ENCODE results near the gene KIF1B.

The KIF1B gene

GRCh38 chr1:10324627-10325026, 114.3 kb downstream of the KIF1B start:
- Histone ChIP-seq H3K4me1 (ENCODE audit: control insufficient read depth in 2 of 2, insufficient read depth in 1 of 2, low read depth in 1 of 2, low read length in 2 of 2) (peaks cover 2 to 3% of the 10 kb centered on the region in 2 donors), H2BK5ac (ENCODE audit: low read length) (no peak overlapping the region), H4K8ac (ENCODE audit: low read depth, low read length) (no peak overlapping the region), H2BK15ac (ENCODE audit: low read length) (no peak overlapping the region), H2BK12ac (ENCODE audit: low read length) (no peak overlapping the region), H3K36me3 (replicated peaks in 1 of 2; ENCODE audit: control insufficient read depth in 2 of 2, insufficient read depth in 2 of 2, low read length in 2 of 2) (peaks cover 24 to 96% of the 10 kb centered on the region in 2 donors), H3K14ac (ENCODE audit: low read length) (no peak overlapping the region), H2AK5ac (ENCODE audit: low read depth, low read length) (no peak overlapping the region), H4K91ac (ENCODE audit: low read depth, low read length, poor library complexity) (no peak overlapping the region), H3K27ac (replicated peaks; ENCODE audit: low read length) (no peak overlapping the region), H3K4me3 (ENCODE audit: low read length in 2 of 2) (no peak overlapping the region), H3K4ac (ENCODE audit: low read length) (no peak overlapping the region), H3K18ac (ENCODE audit: low read length) (no peak overlapping the region), H3K79me1 (ENCODE audit: low read depth, low read length) (no peaks in the 10 kb centered on the region), H2BK120ac (ENCODE audit: low read depth, low read length) (no peak overlapping the region), H3K4me2 (ENCODE audit: insufficient read depth, low read length, poor library complexity, severe bottlenecking) (no peak overlapping the region), H3K9me3 (replicated peaks in 1 of 2; ENCODE audit: control insufficient read depth in 2 of 2, insufficient read depth in 1 of 2, low read depth in 1 of 2, low read length in 2 of 2) (no peaks in the 10 kb centered on the region), H3K27me3 (ENCODE audit: control insufficient read depth in 3 of 3, insufficient read depth in 3 of 3, low read depth in 1 of 3, low read length in 3 of 3) (no peaks in the 10 kb centered on the region), H3K9ac (ENCODE audit: low read depth, low read length, poor library complexity) (no peak overlapping the region), H2AFZ (ENCODE audit: low read length) (no peak overlapping the region), H3K23ac (ENCODE audit: low read depth, low read length, poor library complexity) (no peak overlapping the region)
- no CpG with 5 or more reads among the region's 6 CpGs for WGBS, 2 donors (ENCODE audit: extremely low coverage in 2 of 2, insufficient read length in 2 of 2, insufficient replicate concordance in 1 of 2)
- no peak for DNase-seq (ENCODE audit: low spot score)

- H2BK12ac ChIP-seq (ENCODE audit: low read length): no peak overlapping the region
- peaks cover 24 to 97% of the 10 kb centered on the region in 2 donors for H3K36me3 ChIP-seq (replicated peaks in 1 of 2; ENCODE audit: control insufficient read depth in 2 of 2, insufficient read depth in 2 of 2, low read length in 2 of 2)
- H3K4ac ChIP-seq (ENCODE audit: low read length): no peak overlapping the region
- no peak overlapping the region for H3K18ac ChIP-seq (ENCODE audit: low read length)
- no peak overlapping the region for H3K23ac ChIP-seq (ENCODE audit: low read depth, low read length, poor library complexity)
- H3K14ac ChIP-seq (ENCODE audit: low read length): no peak overlapping the region
- WGBS, 2 donors (ENCODE audit: extremely low coverage in 2 of 2, insufficient read length in 2 of 2, insufficient replicate concordance in 1 of 2): no CpG with 5 or more reads among the region's 3 CpGs
- no peak overlapping the region for H4K91ac ChIP-seq (ENCODE audit: low read depth, low read length, poor library complexity)
- no peak for DNase-seq (ENCODE audit: low spot score)
- no peak overlapping the region for H2BK15ac ChIP-seq (ENCODE audit: low read length)
- H3K4me2 ChIP-seq (ENCODE audit: insufficient read depth, low read length, poor library complexity, severe bottlenecking): no peak overlapping the region
- H3K9ac ChIP-seq (ENCODE audit: low read depth, low read length, poor library complexity): no peak overlapping the region
- no peak overlapping the region for H2BK5ac ChIP-seq (ENCODE audit: low read length)
- H4K8ac ChIP-seq (ENCODE audit: low read depth, low read length): no peak overlapping the region
- H3K4me1 ChIP-seq (ENCODE audit: control insufficient read depth in 2 of 2, insufficient read depth in 1 of 2, low read depth in 1 of 2, low read length in 2 of 2): no peaks in the 10 kb centered on the region
- H2AK5ac ChIP-seq (ENCODE audit: low read depth, low read length): no peak overlapping the region
- no peaks in the 10 kb centered on the region for H3K9me3 ChIP-seq (replicated peaks in 1 of 2; ENCODE audit: control insufficient read depth in 2 of 2, insufficient read depth in 1 of 2, low read depth in 1 of 2, low read length in 2 of 2)
- H3K27ac ChIP-seq (replicated peaks; ENCODE audit: low read length): no peak overlapping the region
- H3K27me3 ChIP-seq (ENCODE audit: control insufficient read depth in 3 of 3, insufficient read depth in 3 of 3, low read depth in 1 of 3, low read length in 3 of 3): no peaks in the 10 kb centered on the region
- H3K4me3 ChIP-seq (ENCODE audit: low read length in 2 of 2): no peak overlapping the region
- H2BK120ac ChIP-seq (ENCODE audit: low read depth, low read length): no peak overlapping the region
- H3K79me1 ChIP-seq (ENCODE audit: low read depth, low read length): no peaks in the 10 kb centered on the region
- no peak overlapping the region for H2AFZ ChIP-seq (ENCODE audit: low read length)
Observed at GRCh38 chr1:10325521-10325920, 115.2 kb downstream of the KIF1B start.

GRCh38 chr1:10326251-10326650, 115.9 kb downstream of the KIF1B start:
- no peak overlapping the region for H3K4me3 ChIP-seq (ENCODE audit: low read length in 2 of 2)
- H3K36me3 ChIP-seq (replicated peaks in 1 of 2; ENCODE audit: control insufficient read depth in 2 of 2, insufficient read depth in 2 of 2, low read length in 2 of 2): peaks cover 24 to 97% of the 10 kb centered on the region in 2 donors
- no peak overlapping the region for H3K4ac ChIP-seq (ENCODE audit: low read length)
- no peak overlapping the region for H3K4me2 ChIP-seq (ENCODE audit: insufficient read depth, low read length, poor library complexity, severe bottlenecking)
- no peak overlapping the region for H2BK5ac ChIP-seq (ENCODE audit: low read length)
- H4K8ac ChIP-seq (ENCODE audit: low read depth, low read length): no peak overlapping the region
- no CpG with 5 or more reads among the region's 11 CpGs for WGBS, 2 donors (ENCODE audit: extremely low coverage in 2 of 2, insufficient read length in 2 of 2, insufficient replicate concordance in 1 of 2)
- no peak overlapping the region for H2AK5ac ChIP-seq (ENCODE audit: low read depth, low read length)
- no peak overlapping the region for H3K27ac ChIP-seq (replicated peaks; ENCODE audit: low read length)
- no peak overlapping the region for H3K9ac ChIP-seq (ENCODE audit: low read depth, low read length, poor library complexity)
- no peak overlapping the region for H2BK120ac ChIP-seq (ENCODE audit: low read depth, low read length)
- no peak for DNase-seq (ENCODE audit: low spot score)
- H3K4me1 ChIP-seq (ENCODE audit: control insufficient read depth in 2 of 2, insufficient read depth in 1 of 2, low read depth in 1 of 2, low read length in 2 of 2): no peaks in the 10 kb centered on the region
- no peaks in the 10 kb centered on the region for H3K27me3 ChIP-seq (ENCODE audit: control insufficient read depth in 3 of 3, insufficient read depth in 3 of 3, low read depth in 1 of 3, low read length in 3 of 3)
- no peak overlapping the region for H2AFZ ChIP-seq (ENCODE audit: low read length)
- no peak overlapping the region for H3K23ac ChIP-seq (ENCODE audit: low read depth, low read length, poor library complexity)
- H3K79me1 ChIP-seq (ENCODE audit: low read depth, low read length): no peaks in the 10 kb centered on the region
- H3K18ac ChIP-seq (ENCODE audit: low read length): no peak overlapping the region
- H2BK15ac ChIP-seq (ENCODE audit: low read length): no peak overlapping the region
- no peak overlapping the region for H3K14ac ChIP-seq (ENCODE audit: low read length)
- no peaks in the 10 kb centered on the region for H3K9me3 ChIP-seq (replicated peaks in 1 of 2; ENCODE audit: control insufficient read depth in 2 of 2, insufficient read depth in 1 of 2, low read depth in 1 of 2, low read length in 2 of 2)
- H4K91ac ChIP-seq (ENCODE audit: low read depth, low read length, poor library complexity): no peak overlapping the region
- H2BK12ac ChIP-seq (ENCODE audit: low read length): no peak overlapping the region

- H3K23ac ChIP-seq (ENCODE audit: low read depth, low read length, poor library complexity): no peak overlapping the region
- no peaks in the 10 kb centered on the region for H3K4me1 ChIP-seq (ENCODE audit: control insufficient read depth in 2 of 2, insufficient read depth in 1 of 2, low read depth in 1 of 2, low read length in 2 of 2)
- no peak overlapping the region for H2BK120ac ChIP-seq (ENCODE audit: low read depth, low read length)
- H2BK12ac ChIP-seq (ENCODE audit: low read length): no peak overlapping the region
- H2AK5ac ChIP-seq (ENCODE audit: low read depth, low read length): no peak overlapping the region
- no peak overlapping the region for H3K14ac ChIP-seq (ENCODE audit: low read length)
- H2BK5ac ChIP-seq (ENCODE audit: low read length): no peak overlapping the region
- H4K8ac ChIP-seq (ENCODE audit: low read depth, low read length): no peak overlapping the region
- H3K4me3 ChIP-seq (ENCODE audit: low read length in 2 of 2): no peak overlapping the region
- H3K18ac ChIP-seq (ENCODE audit: low read length): no peak overlapping the region
- H3K4me2 ChIP-seq (ENCODE audit: insufficient read depth, low read length, poor library complexity, severe bottlenecking): no peak overlapping the region
- H3K4ac ChIP-seq (ENCODE audit: low read length): no peak overlapping the region
- H3K27ac ChIP-seq (replicated peaks; ENCODE audit: low read length): no peak overlapping the region
- no peaks in the 10 kb centered on the region for H3K9me3 ChIP-seq (replicated peaks in 1 of 2; ENCODE audit: control insufficient read depth in 2 of 2, insufficient read depth in 1 of 2, low read depth in 1 of 2, low read length in 2 of 2)
- H2AFZ ChIP-seq (ENCODE audit: low read length): no peak overlapping the region
- no peak overlapping the region for H4K91ac ChIP-seq (ENCODE audit: low read depth, low read length, poor library complexity)
- H3K79me1 ChIP-seq (ENCODE audit: low read depth, low read length): no peaks in the 10 kb centered on the region
- no peaks in the 10 kb centered on the region for H3K27me3 ChIP-seq (ENCODE audit: control insufficient read depth in 3 of 3, insufficient read depth in 3 of 3, low read depth in 1 of 3, low read length in 3 of 3)
- WGBS, 2 donors (ENCODE audit: extremely low coverage in 2 of 2, insufficient read length in 2 of 2, insufficient replicate concordance in 1 of 2): no CpG with 5 or more reads among the region's 6 CpGs
- H3K9ac ChIP-seq (ENCODE audit: low read depth, low read length, poor library complexity): no peak overlapping the region
- no peak for DNase-seq (ENCODE audit: low spot score)
- H2BK15ac ChIP-seq (ENCODE audit: low read length): no peak overlapping the region
- H3K36me3 ChIP-seq (replicated peaks in 1 of 2; ENCODE audit: control insufficient read depth in 2 of 2, insufficient read depth in 2 of 2, low read length in 2 of 2): peaks cover 19 to 84% of the 10 kb centered on the region in 2 donors
Observed at GRCh38 chr1:10328180-10328963, 118.0 kb downstream of the KIF1B start.

Measured in neuronal stem cell (in vitro differentiated cells).